ENCODE data around the gene KRT31. TPM values are rescaled to one million over a fixed set of nuclear protein-coding genes. Genes with fewer than 3 reads are reported as not detected.

Gene KRT31
- total RNA-seq, 2 donors from 2014 or later = not detected

DNA sequence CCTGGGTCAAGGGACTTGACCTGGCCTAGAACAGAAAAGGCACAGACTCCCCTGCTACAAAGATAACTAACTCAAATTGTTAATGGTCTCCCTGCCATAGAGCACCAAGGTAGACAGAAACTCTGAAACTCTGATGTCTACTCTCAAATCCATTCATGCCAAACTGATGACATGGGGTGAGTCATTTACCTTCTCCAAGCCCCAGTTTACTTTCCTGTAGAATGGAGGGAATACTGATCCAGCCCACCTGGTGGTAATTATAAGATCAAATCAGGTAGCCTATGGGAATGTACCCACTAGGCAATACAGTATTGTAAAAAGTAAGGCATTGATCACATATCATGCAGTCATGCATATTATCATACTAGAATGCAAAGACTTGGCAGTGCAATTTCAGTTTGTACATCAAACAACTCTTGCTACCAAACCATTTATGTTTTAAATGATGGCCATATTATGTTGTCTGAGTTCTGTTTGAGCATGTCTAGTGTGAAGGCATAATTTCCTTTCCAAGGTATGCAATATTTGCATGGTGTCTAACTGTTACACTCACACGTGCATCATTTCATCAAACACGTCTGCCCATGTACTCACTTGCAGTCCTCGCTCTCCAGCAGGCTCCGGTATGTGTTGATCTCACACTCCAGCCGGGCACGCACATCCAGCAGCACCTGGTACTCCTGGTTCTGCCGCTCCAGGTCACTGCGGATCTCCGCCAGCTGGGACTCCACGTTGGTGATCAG, 3.0 kb downstream of the KRT31 start:
- H3K27me3 ChIP-seq = no peaks in the 10 kb centered on the region
- TF ChIP-seq CTCF (IDR thresholded peaks at IDR 0.05) (no peak), POLR2A (IDR thresholded peaks at IDR 0.05) (no peak)
- no peaks in the 10 kb centered on the region for H3K9me3 ChIP-seq
- ATAC-seq (no peak), DNase-seq (no peak)
- no peaks in the 10 kb centered on the region for H3K36me3 ChIP-seq (replicated peaks in 1 of 2; ENCODE audit: insufficient read depth in 1 of 2, low read depth in 2 of 2)
- no peaks in the 10 kb centered on the region for H3K4me1 ChIP-seq
- no peak overlapping the region for H3K4me3 ChIP-seq
- 61 to 76% methylated on average over 5 to 10 of the region's 10 CpGs for WGBS, 2 donors
- intact Hi-C loops (cut with DNase I) = no loop called here
- H3K27ac ChIP-seq = no peak overlapping the region

GRCh38 chr17:41393826-41394225, 3.6 kb downstream of the KRT31 start:
- WGBS, 2 donors = 72 to 83% methylated on average over 10 of the region's 10 CpGs
- ATAC-seq (no peak), DNase-seq (no peak)
- Histone ChIP-seq H3K4me1 (no peaks in the 10 kb centered on the region), H3K36me3 (replicated peaks in 1 of 2; ENCODE audit: insufficient read depth in 1 of 2, low read depth in 2 of 2) (no peaks in the 10 kb centered on the region), H3K9me3 (no peaks in the 10 kb centered on the region), H3K27ac (no peak overlapping the region), H3K27me3 (no peaks in the 10 kb centered on the region), H3K4me3 (no peak overlapping the region)
- intact Hi-C loops (cut with DNase I) = no loop called here
- TF ChIP-seq POLR2A (IDR thresholded peaks at IDR 0.05) (no peak), CTCF (IDR thresholded peaks at IDR 0.05) (no peak)

GRCh38 chr17:41393294-41393693, 4.1 kb downstream of the KRT31 start:
- DNase-seq (no peak), ATAC-seq (no peak)
- H3K4me3 ChIP-seq = no peak overlapping the region
- no peak overlapping the region for H3K27ac ChIP-seq
- intact Hi-C loops (cut with DNase I) = no loop called here
- no peaks in the 10 kb centered on the region for H3K36me3 ChIP-seq (replicated peaks in 1 of 2; ENCODE audit: insufficient read depth in 1 of 2, low read depth in 2 of 2)
- H3K27me3 ChIP-seq = no peaks in the 10 kb centered on the region
- TF ChIP-seq CTCF (IDR thresholded peaks at IDR 0.05) = no peak
- TF ChIP-seq POLR2A (IDR thresholded peaks at IDR 0.05) = no peak
- no peaks in the 10 kb centered on the region for H3K9me3 ChIP-seq
- H3K4me1 ChIP-seq = no peaks in the 10 kb centered on the region
- 55 to 57% methylated on average over 5 of the region's 5 CpGs for WGBS, 2 donors

- 98 to 100% methylated on average over 1 of the region's 1 CpG for WGBS, 2 donors
- TF ChIP-seq POLR2A (IDR thresholded peaks at IDR 0.05) = no peak
- no peak for TF ChIP-seq CTCF (IDR thresholded peaks at IDR 0.05)
Observed at GRCh38 chr17:41392278-41392677, 5.1 kb downstream of the KRT31 start.

DNA sequence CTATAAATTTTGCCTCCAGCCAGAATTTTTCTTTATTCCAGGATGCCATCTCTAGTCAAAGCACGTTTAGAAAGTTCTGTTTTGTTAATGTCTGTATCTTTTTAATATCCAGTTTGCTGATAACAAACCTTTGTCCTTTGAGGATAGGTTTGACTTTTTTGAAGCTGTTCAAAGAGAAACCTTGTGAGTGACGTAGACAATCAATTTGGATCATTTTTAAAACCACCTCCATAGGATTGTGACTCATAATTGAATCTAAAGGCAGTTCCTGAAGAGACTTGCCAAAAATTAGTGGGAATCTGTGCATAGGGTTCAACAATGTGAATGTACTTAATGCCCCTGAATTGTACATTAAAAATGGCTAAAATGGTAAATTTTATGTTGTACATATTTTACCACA, 5.9 kb downstream of the KRT31 start:
- DNase-seq (no peak), ATAC-seq (no peak)
- Histone ChIP-seq H3K27me3 (no peaks in the 10 kb centered on the region), H3K36me3 (replicated peaks in 1 of 2; ENCODE audit: insufficient read depth in 1 of 2, low read depth in 2 of 2) (no peaks in the 10 kb centered on the region), H3K4me3 (no peak overlapping the region), H3K4me1 (no peaks in the 10 kb centered on the region), H3K9me3 (no peaks in the 10 kb centered on the region), H3K27ac (no peak overlapping the region)
- intact Hi-C loops (cut with DNase I) = no loop called here
- WGBS, 2 donors = 27 to 34% methylated on average over 2 of the region's 2 CpGs
- TF ChIP-seq CTCF (IDR thresholded peaks at IDR 0.05) (no peak), POLR2A (IDR thresholded peaks at IDR 0.05) (no peak)

More at GRCh38 chr17:41392278-41392677, 5.1 kb downstream of the KRT31 start:
- no peak overlapping the region for H3K4me3 ChIP-seq
- H3K4me1 ChIP-seq = no peaks in the 10 kb centered on the region
- no peak overlapping the region for H3K27ac ChIP-seq
- H3K27me3 ChIP-seq = no peaks in the 10 kb centered on the region
- no peaks in the 10 kb centered on the region for H3K36me3 ChIP-seq (replicated peaks in 1 of 2; ENCODE audit: insufficient read depth in 1 of 2, low read depth in 2 of 2)
- no peaks in the 10 kb centered on the region for H3K9me3 ChIP-seq
- intact Hi-C loops (cut with DNase I) = no loop called here
- no peak for DNase-seq
- no peak for ATAC-seq

Data from body of pancreas (tissue), 4 donors.